Gastrocnemius medialis (tissue), 4 donors: ENCODE data around the gene HGS. TPM values are rescaled to one million over a fixed set of nuclear protein-coding genes. Genes with fewer than 3 reads are reported as not detected.
A peak's percentile ranks its signal among the peaks of the same experiment; 100 is the strongest.

Source experiments
- ATAC-seq, 2 donors: fragments of 150-250 bp; one replicate each; pipeline ENCODE4 v1.9.1; 2016
- DNase-seq, 2 donors: peaks; one replicate each; pipeline ENCODE4 v3.0.0-alpha.2; 2019
- H3K27ac ChIP-seq, 4 donors: fragments of 200-600 bp; sonication (generic); 1 replicate in 1 of 4; 2 replicates in 3 of 4; pipeline ENCODE4 v1.5.1; 2016 to 2018; ENCODE audit warnings: mild to moderate bottlenecking in 2 of 4, moderate library complexity in 1 of 4
- H3K27me3 ChIP-seq, 3 donors: fragments of 200-600 bp; sonication (generic) in 2 of 3; 1 replicate in 1 of 3; 2 replicates in 2 of 3; pipeline versions ENCODE4 v1.5.1 to v1.6.0; 2016 to 2019; ENCODE audit warnings: mild to moderate bottlenecking in 1 of 3, moderate library complexity in 1 of 3
- H3K36me3 ChIP-seq, 2 donors: fragments of 200-600 bp; sonication (generic) in 1 of 2; one replicate each; pipeline ENCODE4 v1.5.1; 2017 to 2018
- H3K4me1 ChIP-seq, 2 donors: fragments of 200-600 bp; sonication (generic) in 1 of 2; one replicate each; pipeline ENCODE4 v1.5.1; 2016 to 2017; ENCODE audit warnings: mild to moderate bottlenecking in 2 of 2
- H3K4me3 ChIP-seq, 4 donors: fragments of 200-600 bp; sonication (generic) in 3 of 4; 1 replicate in 1 of 4; 2 replicates in 3 of 4; pipeline ENCODE4 v1.5.1; 2016 to 2019; ENCODE audit warnings: mild to moderate bottlenecking in 2 of 4
- H3K9me3 ChIP-seq, 3 donors: fragments of 200-600 bp; sonication (generic) in 2 of 3; 1 replicate in 1 of 3; 2 replicates in 2 of 3; pipeline ENCODE4 v1.5.1; 2016 to 2019
- POLR2A ChIP-seq, 2 donors: fragments of 450-650 bp; IDR thresholded peaks; one replicate each; pipeline ENCODE4 v1.6.1; 2017; ENCODE audit warnings: antibody characterized with exemption in 2 of 2, mild to moderate bottlenecking in 2 of 2, moderate library complexity in 2 of 2
- in situ Hi-C, 4 donors: fragments of 200-750 bp; cut with MboI; loops; one replicate each; pipeline versions ENCODE4 v1.15.0 to v1.8.0; 2017; ENCODE audit warnings: low sequenced_read_pairs in 4 of 4
- intact Hi-C: fragments of 100-400 bp; cut with DNase I; formaldehyde crosslinking; loops from one replicate; pipeline ENCODE4 v1.15.1; 2023; ENCODE audit warnings: low total_unique reads
- total RNA-seq, 4 donors: library from RNA; depleted of rRNA; stranded (reverse); fragments of >200 nt; gene quantifications; one replicate each; pipeline versions ENCODE4 v1.1.0 to v1.2.3, GENCODE V29; 2016
- TF ChIP-seq, protein P1 (sequence below), 5 experiments: fragments of 450-650 bp in 3 of 5; fragments of 200-600 bp in 2 of 5; sonication (generic) in 2 of 5; IDR thresholded peaks in 4 of 5; conservative IDR thresholded peaks in 1 of 5; 1 replicate in 4 of 5; 2 replicates in 1 of 5; pipeline ENCODE4 v1.5.1; 2016 to 2019; ENCODE audit warnings: antibody characterized with exemption in 5 of 5, mild to moderate bottlenecking in 3 of 5, moderate library complexity in 3 of 5

HGS gene
- total RNA-seq, 4 donors from 2014 or later: 62.1 to 150 (median 113) TPM

DNA sequence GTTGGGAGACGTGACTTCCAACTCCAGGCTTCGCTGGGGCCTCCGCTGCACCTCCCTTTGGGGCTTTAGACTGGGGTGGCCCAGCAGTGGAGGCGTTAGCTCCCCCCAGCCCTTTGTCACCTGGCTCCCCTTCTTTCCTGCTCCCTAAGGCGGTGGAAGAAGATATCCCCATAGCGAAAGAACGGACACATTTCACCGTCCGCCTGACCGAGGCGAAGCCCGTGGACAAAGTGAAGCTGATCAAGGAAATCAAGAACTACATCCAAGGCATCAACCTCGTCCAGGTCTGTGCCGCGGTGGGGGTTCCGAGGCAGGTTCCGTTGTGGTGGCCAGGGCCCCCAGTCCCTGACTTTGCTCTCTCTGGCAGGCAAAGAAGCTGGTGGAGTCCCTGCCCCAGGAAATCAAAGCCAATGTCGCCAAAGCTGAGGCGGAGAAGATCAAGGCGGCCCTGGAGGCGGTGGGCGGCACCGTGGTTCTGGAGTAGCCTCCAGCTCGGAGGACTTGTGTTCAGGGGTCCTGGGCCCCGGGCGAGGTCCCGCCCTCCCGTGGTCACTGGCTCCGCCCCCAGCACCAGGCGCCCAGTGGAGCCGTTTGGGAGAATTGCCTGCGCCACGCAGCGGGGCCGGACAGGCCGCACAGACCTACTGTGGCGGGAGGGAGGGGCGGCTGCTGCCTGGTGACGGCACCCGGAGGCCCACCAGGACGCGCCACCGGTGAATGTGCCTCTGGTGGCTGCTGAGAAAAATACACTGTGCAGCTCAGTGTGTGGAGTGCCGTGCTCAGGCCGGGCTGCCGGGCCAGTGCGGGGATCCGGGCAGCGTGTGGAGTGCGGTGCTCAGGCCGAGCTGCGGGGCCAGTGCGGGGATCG lies 23.2 kb downstream of the HGS start:
- Histone ChIP-seq H3K4me1 (peaks cover 30 to 38% of the 10 kb centered on the region in 2 donors), H3K27ac (no peak overlapping the region), H3K9me3 (no peaks in the 10 kb centered on the region), H3K36me3 (peaks cover 0 to 29% of the 10 kb centered on the region in 2 donors), H3K4me3 (no peak overlapping the region), H3K27me3 (no peaks in the 10 kb centered on the region)
- in situ Hi-C loops (no loop called here), intact Hi-C loops (no loop called here)
- TF ChIP-seq POLR2A (IDR thresholded peaks at IDR 0.05): no peak
- TF ChIP-seq, protein P1, sequence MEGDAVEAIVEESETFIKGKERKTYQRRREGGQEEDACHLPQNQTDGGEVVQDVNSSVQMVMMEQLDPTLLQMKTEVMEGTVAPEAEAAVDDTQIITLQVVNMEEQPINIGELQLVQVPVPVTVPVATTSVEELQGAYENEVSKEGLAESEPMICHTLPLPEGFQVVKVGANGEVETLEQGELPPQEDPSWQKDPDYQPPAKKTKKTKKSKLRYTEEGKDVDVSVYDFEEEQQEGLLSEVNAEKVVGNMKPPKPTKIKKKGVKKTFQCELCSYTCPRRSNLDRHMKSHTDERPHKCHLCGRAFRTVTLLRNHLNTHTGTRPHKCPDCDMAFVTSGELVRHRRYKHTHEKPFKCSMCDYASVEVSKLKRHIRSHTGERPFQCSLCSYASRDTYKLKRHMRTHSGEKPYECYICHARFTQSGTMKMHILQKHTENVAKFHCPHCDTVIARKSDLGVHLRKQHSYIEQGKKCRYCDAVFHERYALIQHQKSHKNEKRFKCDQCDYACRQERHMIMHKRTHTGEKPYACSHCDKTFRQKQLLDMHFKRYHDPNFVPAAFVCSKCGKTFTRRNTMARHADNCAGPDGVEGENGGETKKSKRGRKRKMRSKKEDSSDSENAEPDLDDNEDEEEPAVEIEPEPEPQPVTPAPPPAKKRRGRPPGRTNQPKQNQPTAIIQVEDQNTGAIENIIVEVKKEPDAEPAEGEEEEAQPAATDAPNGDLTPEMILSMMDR (IDR thresholded peaks at IDR 0.05 in 4 of 5, conservative IDR thresholded peaks at IDR 0.05 in 1 of 5): no peak
- DNase-seq (no peak), ATAC-seq (no peak)

DNA sequence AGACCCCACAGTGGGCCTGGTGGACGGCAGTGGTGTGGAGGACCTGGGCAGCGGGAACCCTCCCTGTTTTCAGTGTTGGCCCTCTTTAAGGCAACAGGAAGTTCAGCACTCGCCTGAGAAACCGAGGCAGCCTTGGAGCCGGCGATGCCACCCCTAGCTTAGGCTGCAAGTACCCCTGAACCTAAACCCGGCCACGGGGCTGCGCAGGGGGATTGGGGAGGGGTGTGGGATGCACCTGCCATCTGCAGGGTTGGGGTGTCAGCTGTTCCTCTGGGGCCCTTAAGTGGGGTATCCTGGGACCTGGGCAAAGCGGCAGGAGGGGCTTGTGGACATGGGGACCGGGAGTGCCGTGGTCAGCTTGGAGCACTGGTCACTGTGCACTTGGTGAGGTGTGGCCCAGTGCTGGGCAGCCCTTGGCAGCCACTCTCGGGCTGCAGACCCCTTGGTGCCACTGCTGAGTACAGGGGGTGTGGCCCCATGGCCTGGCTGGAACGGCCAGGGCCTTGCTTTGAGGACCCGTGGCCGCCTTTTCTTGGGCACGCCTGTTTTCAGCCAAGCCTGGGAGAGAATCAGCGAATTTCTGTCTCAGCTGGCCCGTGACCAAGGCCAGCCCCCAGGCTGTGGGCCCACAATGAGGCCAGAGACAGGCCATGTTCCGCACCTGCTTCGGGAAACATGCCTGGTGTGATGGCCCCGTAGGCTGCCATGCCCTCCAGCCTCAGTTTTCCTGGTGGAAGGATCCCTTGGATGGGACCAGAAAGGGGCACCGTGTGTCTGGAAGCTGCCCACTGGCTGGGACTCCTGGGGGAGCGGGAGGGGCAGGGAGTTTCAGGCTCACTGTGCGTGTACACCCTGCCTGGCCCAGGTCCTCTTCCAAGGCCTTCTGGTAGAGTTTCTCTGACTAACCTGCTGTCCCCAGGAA lies 24.2 kb downstream of the HGS start:
- DNase-seq: no peak
- in situ Hi-C loops: no loop called here

DNA sequence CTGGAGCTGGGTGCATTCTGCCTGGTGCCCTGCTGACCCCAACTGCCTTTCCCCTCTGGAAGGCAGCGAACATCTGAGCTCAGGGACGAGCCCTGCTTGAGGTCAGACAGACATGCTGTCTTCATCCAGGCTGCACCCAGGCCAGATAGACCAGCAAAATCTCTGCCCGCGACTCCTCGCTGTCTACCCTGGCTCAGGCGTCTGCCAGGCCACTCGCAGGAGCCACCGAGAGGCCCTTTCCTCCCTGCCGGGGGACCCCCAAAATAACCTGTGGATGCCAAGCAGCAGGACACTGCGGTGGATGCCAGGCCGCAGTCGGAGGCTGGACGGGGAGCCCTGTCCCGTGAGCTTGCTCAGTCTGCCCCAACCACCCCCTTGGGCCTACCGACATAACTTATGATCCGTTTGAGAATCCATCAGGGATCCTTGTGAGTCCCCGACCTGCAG lies 25.0 kb downstream of the HGS start:
- Histone ChIP-seq H3K27ac (no peak overlapping the region), H3K27me3 (no peaks in the 10 kb centered on the region), H3K36me3 (peaks cover 0 to 29% of the 10 kb centered on the region in 2 donors), H3K4me1 (peaks cover 31 to 42% of the 10 kb centered on the region in 2 donors), H3K4me3 (no peak overlapping the region), H3K9me3 (no peaks in the 10 kb centered on the region)
- TF ChIP-seq POLR2A (IDR thresholded peaks at IDR 0.05): no peak
- TF ChIP-seq, protein P1 (IDR thresholded peaks at IDR 0.05 in 4 of 5, conservative IDR thresholded peaks at IDR 0.05 in 1 of 5): no peak
- ATAC-seq (no peak), DNase-seq (no peak)
- intact Hi-C loops: no loop called here
- in situ Hi-C loops: no loop called here

More for the DNA sequence above, 24.2 kb downstream of the HGS start:
- ATAC-seq: no peak
- no peaks in the 10 kb centered on the region for H3K27me3 ChIP-seq
- TF ChIP-seq, protein P1 (IDR thresholded peaks at IDR 0.05 in 4 of 5, conservative IDR thresholded peaks at IDR 0.05 in 1 of 5): no peak
- H3K4me1 ChIP-seq: peaks cover 29 to 35% of the 10 kb centered on the region in 2 donors
- no peak overlapping the region for H3K27ac ChIP-seq
- no peak overlapping the region for H3K4me3 ChIP-seq
- no peaks in the 10 kb centered on the region for H3K9me3 ChIP-seq
- H3K36me3 ChIP-seq: peaks cover 0 to 29% of the 10 kb centered on the region in 2 donors
- intact Hi-C loops: no loop called here

DNA sequence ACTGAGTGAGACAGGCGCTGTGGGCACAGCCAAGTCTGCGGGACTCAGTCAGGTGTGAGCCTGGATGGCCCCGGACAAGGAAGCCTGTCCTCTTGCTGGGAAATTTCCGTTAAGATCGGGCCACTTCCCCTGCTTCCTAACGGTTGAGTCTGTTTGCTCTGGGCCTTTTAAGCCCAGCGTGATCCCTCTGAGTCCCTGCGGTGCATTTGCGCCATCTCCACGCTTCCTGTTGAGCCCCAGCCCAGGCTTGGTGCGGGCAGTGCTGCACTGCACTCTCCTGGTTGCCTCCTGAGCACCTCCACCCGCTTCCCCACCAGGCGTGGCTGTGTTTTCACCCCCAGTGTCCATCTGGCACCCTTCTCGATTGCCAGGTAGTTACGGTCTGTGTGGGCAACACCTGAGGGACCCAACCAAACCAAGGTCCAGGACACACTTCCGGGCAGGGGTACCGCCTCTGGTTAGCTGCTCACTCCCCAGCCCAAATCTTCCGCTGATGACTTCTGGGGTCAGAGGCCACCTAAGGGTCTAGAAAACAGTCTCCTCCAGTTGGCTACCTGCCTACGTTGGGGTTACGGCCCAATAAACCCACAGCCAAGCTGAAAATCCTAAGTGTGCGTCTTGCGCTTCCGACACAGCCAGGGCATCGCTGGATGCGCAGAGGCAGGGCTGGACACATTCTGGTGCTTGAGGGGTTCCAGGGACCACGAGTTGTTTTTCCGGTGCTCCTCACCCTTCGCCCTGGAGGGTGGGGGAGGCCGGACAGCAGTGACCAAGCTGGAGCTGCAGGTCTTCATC lies 26.9 kb downstream of the HGS start:
- Histone ChIP-seq H3K4me3 (peak overlapping the region in 3 of 4 donors; percentile 57 to 82 (median 67)), H3K9me3 (no peaks in the 10 kb centered on the region), H3K36me3 (peaks cover 0 to 22% of the 10 kb centered on the region in 2 donors), H3K4me1 (peaks cover 23 to 31% of the 10 kb centered on the region in 2 donors), H3K27ac (peak overlapping the region in 3 of 4 donors; percentile 4 to 89 (median 76)), H3K27me3 (no peaks in the 10 kb centered on the region)
- intact Hi-C loops (loop anchor here (5.0 kb wide), 1 partner anchor 33 kb away; no protein-coding TSS in a partner anchor), in situ Hi-C loops (no loop called here)
- TF ChIP-seq, protein P1 (IDR thresholded peaks at IDR 0.05 in 4 of 5, conservative IDR thresholded peaks at IDR 0.05 in 1 of 5): no peak
- TF ChIP-seq POLR2A (IDR thresholded peaks at IDR 0.05): no peak
- ATAC-seq (no peak), DNase-seq (no peak)
